ENCODE measurements around the gene TRIM50.

GRCh38 chr7:73349763-73350162 is 21.9 kb upstream of the TRIM50 start:
- TF ChIP-seq CTCF (IDR thresholded peaks at IDR 0.05), result no peak
- TF ChIP-seq ZFX (IDR thresholded peaks at IDR 0.05; ENCODE audit: borderline replicate concordance), result no peak
